Muscle layer of colon (tissue), 2 donors: Measurements from ENCODE around the gene ARF1.

Source experiments
- H3K27ac ChIP-seq: one replicate; pipeline ENCODE4 v1.7.0; 2013; ENCODE audit warnings: low read depth, mild to moderate bottlenecking, low read length, moderate library complexity
- H3K27me3 ChIP-seq, 2 donors: one replicate each; pipeline ENCODE4 v1.7.0; 2013; ENCODE audit warnings: low read length in 2 of 2, mild to moderate bottlenecking in 2 of 2; ENCODE audit not compliant: insufficient read depth in 2 of 2, control insufficient read depth in 1 of 2
- H3K36me3 ChIP-seq: one replicate; pipeline ENCODE4 v1.7.0; 2013; ENCODE audit warnings: mild to moderate bottlenecking, low read length; ENCODE audit not compliant: insufficient read depth
- H3K4me1 ChIP-seq: one replicate; pipeline ENCODE4 v1.7.0; 2013; ENCODE audit warnings: mild to moderate bottlenecking, low read length; ENCODE audit not compliant: insufficient read depth
- H3K4me3 ChIP-seq, 2 donors: one replicate each; pipeline ENCODE4 v1.7.0; 2013; ENCODE audit warnings: low read length in 2 of 2, low read depth in 1 of 2, mild to moderate bottlenecking in 1 of 2, moderate library complexity in 1 of 2
- H3K9ac ChIP-seq: one replicate; pipeline ENCODE4 v1.7.0; 2013; ENCODE audit warnings: low read length
- H3K9me3 ChIP-seq: one replicate; pipeline ENCODE4 v1.7.0; 2013; ENCODE audit warnings: mild to moderate bottlenecking, low read length
- donor health status: abdominal sarcoma.
- donor health status: Adenocarcinoma of cecum.

ARF1 gene

GRCh38 chr1:228082214-228082917, at the start of gene ARF1:
ARF1 (plus strand) TSS chr1:228082708; CDS start chr1:228097115, 14,407 bp downstream.
- no peaks in the 10 kb centered on the region for H3K36me3 ChIP-seq

GRCh38 chr1:228033376-228033775, 49.1 kb upstream of the ARF1 start:
- Histone ChIP-seq H3K4me3 (no peak overlapping the region), H3K27ac (no peak overlapping the region), H3K9ac (no peak overlapping the region), H3K27me3 (peaks cover 0 to 21% of the 10 kb centered on the region in 2 donors), H3K4me1 (no peaks in the 10 kb centered on the region), H3K36me3 (no peaks in the 10 kb centered on the region), H3K9me3 (no peaks in the 10 kb centered on the region)

More at GRCh38 chr1:228082214-228082917, at the start of gene ARF1:
- Histone ChIP-seq H3K27me3 (no peaks in the 10 kb centered on the region), H3K9ac (peak within 1 kb of the TSS; percentile 94), H3K9me3 (no peaks in the 10 kb centered on the region), H3K4me1 (peaks cover 48% of the 10 kb centered on the region), H3K4me3 (peak within 1 kb of the TSS; percentile 83 to 89), H3K27ac (peak within 1 kb of the TSS; percentile 98)

- H3K27ac ChIP-seq = no peak overlapping the region
- no peaks in the 10 kb centered on the region for H3K4me1 ChIP-seq
- H3K9ac ChIP-seq = no peak overlapping the region
- H3K4me3 ChIP-seq = no peak overlapping the region
- no peaks in the 10 kb centered on the region for H3K9me3 ChIP-seq
- H3K36me3 ChIP-seq = no peaks in the 10 kb centered on the region
- peaks cover 0 to 37% of the 10 kb centered on the region in 2 donors for H3K27me3 ChIP-seq
These were observed 47.3 kb upstream of the ARF1 start for GRCh38 chr1:228034954-228035837.

DNA sequence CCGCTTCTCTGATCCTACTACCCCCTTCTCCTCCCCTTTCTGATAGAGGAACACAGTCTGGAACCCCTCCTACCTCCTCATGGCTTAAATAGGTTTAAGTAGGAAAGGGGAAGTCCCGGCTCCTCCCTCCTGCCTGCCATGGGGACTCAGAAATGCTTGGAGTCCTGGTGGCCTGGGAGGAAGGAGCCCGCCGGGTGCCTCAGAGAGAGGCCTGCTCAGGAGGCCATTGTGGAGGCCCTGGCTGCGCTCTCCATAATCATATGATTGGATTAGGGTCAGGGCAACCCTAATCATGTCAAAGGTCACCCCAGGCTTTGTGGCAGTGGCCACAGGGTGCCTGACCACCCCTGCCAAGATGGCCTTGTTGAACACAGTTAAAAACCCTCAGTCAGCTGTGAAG, 46.7 kb upstream of the ARF1 start:
- H3K4me3 ChIP-seq = no peak overlapping the region
- H3K4me1 ChIP-seq = no peaks in the 10 kb centered on the region
- no peak overlapping the region for H3K27ac ChIP-seq
- no peaks in the 10 kb centered on the region for H3K36me3 ChIP-seq
- H3K9ac ChIP-seq = no peak overlapping the region
- H3K9me3 ChIP-seq = no peaks in the 10 kb centered on the region
- peaks cover 0 to 37% of the 10 kb centered on the region in 2 donors for H3K27me3 ChIP-seq

DNA sequence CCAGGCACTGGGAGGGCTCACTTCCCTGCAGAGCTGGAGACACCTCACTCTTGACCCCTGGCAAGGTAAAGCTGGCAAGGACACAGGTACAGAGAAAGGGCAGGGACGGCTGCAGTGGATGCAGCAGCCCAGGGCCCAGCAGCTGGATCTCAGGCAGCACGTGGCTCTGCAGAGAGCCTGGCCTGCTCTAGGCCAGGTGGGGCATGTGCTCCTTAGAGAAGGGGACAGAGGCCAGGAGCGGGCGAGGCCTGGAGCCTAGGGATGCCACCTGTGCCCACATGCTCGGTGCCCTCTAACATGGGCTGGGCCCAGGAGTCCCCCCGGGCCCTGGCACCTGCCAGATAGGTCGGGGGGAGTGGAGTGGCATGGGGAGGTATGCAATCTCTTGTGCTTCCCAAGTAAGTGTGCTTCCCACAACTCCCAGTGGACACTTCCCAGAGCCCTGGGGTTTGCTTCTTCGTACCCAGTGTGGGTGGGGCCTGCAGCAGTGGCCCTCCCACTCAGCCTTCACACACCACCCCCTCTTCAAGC, 45.7 kb upstream of the ARF1 start:
- H3K27ac ChIP-seq = no peak overlapping the region
- H3K9ac ChIP-seq = no peak overlapping the region
- no peaks in the 10 kb centered on the region for H3K36me3 ChIP-seq
- no peaks in the 10 kb centered on the region for H3K9me3 ChIP-seq
- peaks cover 0 to 37% of the 10 kb centered on the region in 2 donors for H3K27me3 ChIP-seq
- H3K4me3 ChIP-seq = no peak overlapping the region
- H3K4me1 ChIP-seq = no peaks in the 10 kb centered on the region

GRCh38 chr1:228037401-228038386, 44.8 kb upstream of the ARF1 start:
- Histone ChIP-seq H3K27ac (no peak overlapping the region), H3K4me3 (peak overlapping the region in 1 of 2 donors; percentile 32), H3K36me3 (no peaks in the 10 kb centered on the region), H3K4me1 (no peaks in the 10 kb centered on the region), H3K9ac (no peak overlapping the region), H3K27me3 (peaks cover 0 to 37% of the 10 kb centered on the region in 2 donors), H3K9me3 (no peaks in the 10 kb centered on the region)

GRCh38 chr1:228038387-228039005, 44.0 kb upstream of the ARF1 start:
- Histone ChIP-seq H3K27me3 (peaks cover 0 to 37% of the 10 kb centered on the region in 2 donors), H3K27ac (no peak overlapping the region), H3K4me1 (no peaks in the 10 kb centered on the region), H3K9me3 (no peaks in the 10 kb centered on the region), H3K36me3 (no peaks in the 10 kb centered on the region), H3K4me3 (no peak overlapping the region), H3K9ac (no peak overlapping the region)

- H3K27ac ChIP-seq = no peak overlapping the region
- no peak overlapping the region for H3K9ac ChIP-seq
- H3K36me3 ChIP-seq = no peaks in the 10 kb centered on the region
- no peaks in the 10 kb centered on the region for H3K9me3 ChIP-seq
- H3K4me3 ChIP-seq = no peak overlapping the region
- H3K4me1 ChIP-seq = no peaks in the 10 kb centered on the region
- peaks cover 0 to 37% of the 10 kb centered on the region in 2 donors for H3K27me3 ChIP-seq
These were observed 43.3 kb upstream of the ARF1 start for GRCh38 chr1:228039006-228039903.

DNA sequence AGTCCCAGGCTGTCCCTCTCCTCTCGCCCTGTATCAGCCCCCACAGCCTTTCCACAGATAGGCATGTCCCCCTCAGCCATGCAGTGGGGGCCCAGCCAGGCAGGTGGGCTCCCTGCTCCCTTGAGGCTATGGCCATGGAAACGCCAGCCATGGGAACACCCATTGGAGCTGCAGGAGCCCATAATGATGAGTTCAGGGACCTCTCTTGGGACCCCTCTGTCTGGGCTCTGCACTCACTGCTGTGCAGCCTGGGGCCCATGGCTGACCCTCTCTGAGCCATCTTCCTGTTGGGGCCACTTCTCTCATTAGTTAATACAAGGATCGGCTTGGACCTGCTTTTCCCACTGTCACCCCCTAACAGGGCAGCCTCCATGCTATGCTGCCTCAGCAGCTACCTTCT, 42.5 kb upstream of the ARF1 start:
- Histone ChIP-seq H3K4me3 (no peak overlapping the region), H3K27ac (no peak overlapping the region), H3K9ac (no peak overlapping the region), H3K36me3 (no peaks in the 10 kb centered on the region), H3K27me3 (peaks cover 0 to 37% of the 10 kb centered on the region in 2 donors), H3K9me3 (no peaks in the 10 kb centered on the region), H3K4me1 (no peaks in the 10 kb centered on the region)

GRCh38 chr1:228041316-228041715, 41.2 kb upstream of the ARF1 start:
- no peak overlapping the region for H3K27ac ChIP-seq
- H3K27me3 ChIP-seq = peaks cover 0 to 34% of the 10 kb centered on the region in 2 donors
- H3K4me1 ChIP-seq = no peaks in the 10 kb centered on the region
- H3K4me3 ChIP-seq = no peak overlapping the region
- no peak overlapping the region for H3K9ac ChIP-seq
- no peaks in the 10 kb centered on the region for H3K36me3 ChIP-seq
- H3K9me3 ChIP-seq = no peaks in the 10 kb centered on the region
